Upper lobe of left lung (tissue), 6 donors: ENCODE measurements around the gene MIB1. TPM values are rescaled to one million over a fixed set of nuclear protein-coding genes. Genes with fewer than 3 reads are reported as not detected.
A peak's percentile ranks its signal among the peaks of the same experiment; 100 is the strongest.
"Not testable (repeated sequence)": the region's sequence is repeated elsewhere in the genome, so short reads cannot be mapped to it uniquely, and the experiment has no call there.

Source experiments
- ATAC-seq, 2 donors: fragments of 200-7000 bp; cut with Tn5 transposase; one replicate each; pipeline ENCODE4 v1.9.1; 2022; ENCODE audit warnings: mild to moderate bottlenecking in 2 of 2, moderate library complexity in 2 of 2; ENCODE audit not compliant: low FRiP score in 2 of 2
- DNase-seq, 2 donors: peaks; one replicate each; pipeline ENCODE4 v3.0.0-alpha.2; 2019 to 2020
- H3K27ac ChIP-seq, 4 donors: fragments of 200-600 bp; sonication (generic); one replicate each; pipeline ENCODE4 v1.5.1; 2016 to 2019
- H3K27me3 ChIP-seq, 4 donors: fragments of 200-600 bp; sonication (generic); one replicate each; pipeline ENCODE4 v1.5.1; 2017 to 2019
- H3K36me3 ChIP-seq, 4 donors: fragments of 200-600 bp; sonication (generic); one replicate each; pipeline ENCODE4 v1.5.1; 2016 to 2019
- H3K4me1 ChIP-seq, 4 donors: fragments of 200-600 bp; sonication (generic); one replicate each; pipeline ENCODE4 v1.5.1; 2018 to 2019
- H3K4me3 ChIP-seq, 4 donors: fragments of 200-600 bp; sonication (generic); one replicate each; pipeline ENCODE4 v1.5.1; 2017 to 2019; ENCODE audit warnings: mild to moderate bottlenecking in 2 of 4, moderate library complexity in 1 of 4
- H3K9me3 ChIP-seq, 4 donors: fragments of 200-600 bp; sonication (generic); one replicate each; pipeline ENCODE4 v1.5.1; 2018 to 2019
- EP300 ChIP-seq, 4 donors: sonication (generic); formaldehyde crosslinking; IDR thresholded peaks; one replicate each; pipeline ENCODE4 v1.5.1; 2017; ENCODE audit warnings: antibody characterized with exemption in 4 of 4, control low read depth in 2 of 4
- POLR2A ChIP-seq, 4 donors: fragments of 450-650 bp; IDR thresholded peaks; one replicate each; pipeline ENCODE4 v1.5.1; 2016 to 2017; ENCODE audit warnings: antibody characterized with exemption in 4 of 4, mild to moderate bottlenecking in 2 of 4
- POLR2AphosphoS5 ChIP-seq, 2 donors: sonication (generic); formaldehyde crosslinking; IDR thresholded peaks; one replicate each; pipeline ENCODE4 v1.5.1; 2017; ENCODE audit warnings: antibody characterized with exemption in 2 of 2
- WGBS, 2 donors: methylation state at CpG; one replicate each; pipeline ENCODE4 v1.1.5; 2017 to 2018; 5-methylcytosine and 5-hydroxymethylcytosine counted together
- total RNA-seq, 6 donors: library from RNA; depleted of rRNA in 4 of 6; stranded (reverse); fragments of >200 nt in 4 of 6; gene quantifications; one replicate each; pipeline versions ENCODE4 v1.1.0 to v1.2.1, GENCODE V29; 2016 to 2021
- TF ChIP-seq, protein P1 (sequence below), 6 experiments: fragments of 450-650 bp in 4 of 6; fragments of 200-600 bp in 2 of 6; sonication (generic) in 2 of 6; IDR thresholded peaks; one replicate each; pipeline ENCODE4 v1.5.1; 2016 to 2019; ENCODE audit warnings: antibody characterized with exemption in 6 of 6
- donor health status: DM: no; HTN: no; CAD: no; lungs with moderate emphysema.
- donor health status: DM: no; HTN: yes; CAD: no; lungs with severe emphysema.

Gene MIB1
- total RNA-seq, 6 donors from 2014 or later, result 12.9 to 35.2 (median 23.4) TPM

DNA sequence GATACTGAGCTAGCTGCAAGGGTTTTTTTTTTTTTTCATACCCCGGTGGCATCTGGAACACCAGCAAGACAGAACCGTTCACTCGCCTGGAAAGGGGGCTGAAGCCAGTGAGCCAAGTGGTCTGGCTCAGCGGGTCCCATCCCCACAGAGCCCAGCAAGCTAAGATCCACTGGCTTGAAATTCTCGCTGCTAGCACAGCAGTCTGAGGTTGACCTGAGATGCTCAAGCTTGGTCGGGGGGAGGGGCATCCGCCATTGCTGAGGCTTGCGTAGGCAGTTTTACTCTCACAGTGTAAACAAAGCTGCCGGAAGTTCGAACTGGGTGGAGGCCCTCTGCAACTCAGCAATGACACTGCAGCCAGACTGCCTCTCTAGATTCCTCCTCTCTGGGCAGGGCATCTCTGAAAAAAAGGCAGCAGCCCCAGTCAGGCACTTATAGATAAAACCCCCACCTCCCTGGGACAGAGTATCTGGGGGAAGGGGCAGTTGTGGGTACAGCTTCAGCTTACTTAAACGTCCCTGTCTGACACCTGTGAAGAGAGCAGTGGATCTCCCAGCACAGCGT is 5.1 kb upstream of the MIB1 start:
- TF ChIP-seq EP300 (IDR thresholded peaks at IDR 0.05) (peak in 1 of 4 donors; percentile 17), POLR2A (IDR thresholded peaks at IDR 0.05) (no peak), POLR2AphosphoS5 (IDR thresholded peaks at IDR 0.05) (peak in 1 of 2 donors; percentile 67)
- TF ChIP-seq, protein P1, sequence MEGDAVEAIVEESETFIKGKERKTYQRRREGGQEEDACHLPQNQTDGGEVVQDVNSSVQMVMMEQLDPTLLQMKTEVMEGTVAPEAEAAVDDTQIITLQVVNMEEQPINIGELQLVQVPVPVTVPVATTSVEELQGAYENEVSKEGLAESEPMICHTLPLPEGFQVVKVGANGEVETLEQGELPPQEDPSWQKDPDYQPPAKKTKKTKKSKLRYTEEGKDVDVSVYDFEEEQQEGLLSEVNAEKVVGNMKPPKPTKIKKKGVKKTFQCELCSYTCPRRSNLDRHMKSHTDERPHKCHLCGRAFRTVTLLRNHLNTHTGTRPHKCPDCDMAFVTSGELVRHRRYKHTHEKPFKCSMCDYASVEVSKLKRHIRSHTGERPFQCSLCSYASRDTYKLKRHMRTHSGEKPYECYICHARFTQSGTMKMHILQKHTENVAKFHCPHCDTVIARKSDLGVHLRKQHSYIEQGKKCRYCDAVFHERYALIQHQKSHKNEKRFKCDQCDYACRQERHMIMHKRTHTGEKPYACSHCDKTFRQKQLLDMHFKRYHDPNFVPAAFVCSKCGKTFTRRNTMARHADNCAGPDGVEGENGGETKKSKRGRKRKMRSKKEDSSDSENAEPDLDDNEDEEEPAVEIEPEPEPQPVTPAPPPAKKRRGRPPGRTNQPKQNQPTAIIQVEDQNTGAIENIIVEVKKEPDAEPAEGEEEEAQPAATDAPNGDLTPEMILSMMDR (IDR thresholded peaks at IDR 0.05), result no peak
- no peaks in the 10 kb centered on the region for H3K36me3 ChIP-seq
- H3K4me3 ChIP-seq, result peak overlapping the region in 1 of 4 donors; percentile 14
- WGBS, 2 donors, result 49 to 62% methylated on average over 5 to 12 of the region's 12 CpGs
- H3K9me3 ChIP-seq, result no peaks in the 10 kb centered on the region
- H3K27me3 ChIP-seq, result no peaks in the 10 kb centered on the region
- DNase-seq (peak in 1 of 2 donors; percentile 73), ATAC-seq (peak in 1 of 2 donors; percentile 32)
- peak overlapping the region in 3 of 4 donors; percentile 8 to 49 (median 43) for H3K27ac ChIP-seq
- peaks cover 3 to 20% (median 13%) of the 10 kb centered on the region in 4 donors for H3K4me1 ChIP-seq

DNA sequence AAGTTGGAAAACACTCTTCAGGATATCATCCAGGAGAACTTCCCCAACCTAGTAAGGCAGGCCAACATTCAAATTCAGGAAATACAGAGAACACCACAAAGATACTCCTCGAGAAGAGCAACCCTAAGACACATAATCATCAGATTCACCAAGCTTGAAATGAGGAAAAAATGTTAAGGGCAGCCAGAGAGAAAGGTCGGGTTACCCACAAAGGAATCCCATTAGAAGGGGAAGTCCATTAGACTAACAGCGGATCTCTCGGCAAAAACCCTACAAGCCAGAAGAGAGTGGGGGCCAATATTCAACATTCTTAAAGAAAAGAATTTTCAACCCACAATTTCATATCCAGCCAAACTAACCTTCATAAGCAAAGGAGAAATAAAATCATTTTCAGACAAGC is 3.7 kb upstream of the MIB1 start:
- H3K27ac ChIP-seq, ATAC-seq, H3K36me3 ChIP-seq, H3K4me3 ChIP-seq, H3K9me3 ChIP-seq, DNase-seq, H3K27me3 ChIP-seq: not testable (repeated sequence)
- 93 to 100% methylated on average over 4 of the region's 4 CpGs for WGBS, 2 donors
- H3K4me1 ChIP-seq, result peaks cover 3 to 24% (median 15%) of the 10 kb centered on the region in 4 donors

DNA sequence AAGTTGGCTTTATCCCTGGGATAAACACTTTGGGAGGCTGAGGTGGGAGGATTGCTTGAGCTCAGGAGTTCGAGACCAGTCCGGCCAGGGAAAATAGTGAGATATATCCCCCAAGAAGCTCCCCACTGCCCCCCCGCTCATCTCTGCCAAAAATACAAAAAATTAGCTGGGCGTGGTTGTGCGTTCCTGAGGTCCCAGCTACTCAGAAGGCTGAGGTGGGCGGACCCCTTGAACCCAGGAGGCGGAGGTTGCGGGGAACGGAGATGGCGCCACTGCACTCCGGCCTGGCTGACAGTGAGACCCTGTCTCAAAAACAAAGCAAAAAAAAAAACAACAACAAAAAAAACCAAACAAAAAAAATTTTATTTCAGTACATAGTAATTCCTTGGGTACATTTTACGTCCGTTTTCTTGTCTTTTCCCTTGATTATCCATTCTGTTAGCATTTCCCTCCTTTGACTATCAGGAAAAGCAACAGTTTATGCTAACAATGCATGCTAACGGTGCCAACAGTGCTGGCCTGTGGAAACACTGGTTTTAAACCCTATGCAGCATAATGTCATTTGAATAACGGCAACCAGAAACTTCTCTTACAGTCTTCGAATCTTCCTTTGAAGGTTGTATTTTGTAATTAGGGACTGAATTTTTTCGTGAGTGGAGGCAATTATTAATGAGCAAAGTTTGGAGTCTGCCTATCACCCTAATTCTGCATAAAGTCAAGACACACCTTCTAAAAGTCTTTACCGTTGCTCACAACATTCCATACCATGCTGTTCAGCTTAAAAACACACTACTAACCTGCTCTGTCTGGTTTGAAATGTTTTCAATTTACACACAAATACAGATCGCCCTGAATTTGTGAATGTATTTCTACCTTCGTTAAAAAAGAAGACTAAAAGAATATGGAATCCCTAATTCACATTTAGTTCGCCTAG is 721 bp upstream of the MIB1 start:
- ATAC-seq, result peak; percentile 0 to 39
- peak overlapping the region; percentile 95 to 99 (median 98) for H3K27ac ChIP-seq
- H3K4me1 ChIP-seq, result peaks cover 10 to 38% (median 23%) of the 10 kb centered on the region in 4 donors
- H3K27me3 ChIP-seq, result no peaks in the 10 kb centered on the region
- no peak for TF ChIP-seq POLR2A (IDR thresholded peaks at IDR 0.05)
- TF ChIP-seq, protein P1 (IDR thresholded peaks at IDR 0.05), result no peak
- no peaks in the 10 kb centered on the region for H3K36me3 ChIP-seq
- 44 to 48% methylated on average over 21 of the region's 21 CpGs for WGBS, 2 donors
- DNase-seq, result peak in 1 of 2 donors; percentile 44
- no peaks in the 10 kb centered on the region for H3K9me3 ChIP-seq
- peak overlapping the region in 3 of 4 donors; percentile 79 to 99 (median 84) for H3K4me3 ChIP-seq

DNA sequence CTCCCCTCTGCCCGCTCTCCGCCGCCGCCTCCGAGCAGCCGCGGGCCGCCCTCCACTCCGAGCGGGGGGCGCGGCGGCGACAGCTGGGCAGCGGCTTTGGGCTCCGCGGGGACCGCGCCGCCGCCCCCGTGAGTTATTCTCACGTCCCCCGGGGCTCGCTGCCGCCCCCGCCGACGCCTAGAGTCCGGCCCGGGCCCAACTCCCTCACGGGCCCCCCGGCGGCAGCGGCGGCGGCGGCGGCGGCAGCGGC is 645 bp downstream of the MIB1 start:
- no peak for DNase-seq
- Histone ChIP-seq H3K36me3 (no peaks in the 10 kb centered on the region), H3K27me3 (no peaks in the 10 kb centered on the region), H3K9me3 (no peaks in the 10 kb centered on the region), H3K27ac (peak overlapping the region; percentile 95 to 99 (median 98)), H3K4me1 (peaks cover 6 to 29% (median 19%) of the 10 kb centered on the region in 4 donors), H3K4me3 (peak overlapping the region; percentile 79 to 99 (median 86))
- WGBS, 2 donors, result 0% methylated on average over 3 of the region's 41 CpGs; no CpG with 5 or more reads in 1 of the 2 donors
- no peak for ATAC-seq
- TF ChIP-seq, protein P1 (IDR thresholded peaks at IDR 0.05), result no peak
- TF ChIP-seq EP300 (IDR thresholded peaks at IDR 0.05), result no peak
- no peak for TF ChIP-seq POLR2A (IDR thresholded peaks at IDR 0.05)
- TF ChIP-seq POLR2AphosphoS5 (IDR thresholded peaks at IDR 0.05), result no peak

DNA sequence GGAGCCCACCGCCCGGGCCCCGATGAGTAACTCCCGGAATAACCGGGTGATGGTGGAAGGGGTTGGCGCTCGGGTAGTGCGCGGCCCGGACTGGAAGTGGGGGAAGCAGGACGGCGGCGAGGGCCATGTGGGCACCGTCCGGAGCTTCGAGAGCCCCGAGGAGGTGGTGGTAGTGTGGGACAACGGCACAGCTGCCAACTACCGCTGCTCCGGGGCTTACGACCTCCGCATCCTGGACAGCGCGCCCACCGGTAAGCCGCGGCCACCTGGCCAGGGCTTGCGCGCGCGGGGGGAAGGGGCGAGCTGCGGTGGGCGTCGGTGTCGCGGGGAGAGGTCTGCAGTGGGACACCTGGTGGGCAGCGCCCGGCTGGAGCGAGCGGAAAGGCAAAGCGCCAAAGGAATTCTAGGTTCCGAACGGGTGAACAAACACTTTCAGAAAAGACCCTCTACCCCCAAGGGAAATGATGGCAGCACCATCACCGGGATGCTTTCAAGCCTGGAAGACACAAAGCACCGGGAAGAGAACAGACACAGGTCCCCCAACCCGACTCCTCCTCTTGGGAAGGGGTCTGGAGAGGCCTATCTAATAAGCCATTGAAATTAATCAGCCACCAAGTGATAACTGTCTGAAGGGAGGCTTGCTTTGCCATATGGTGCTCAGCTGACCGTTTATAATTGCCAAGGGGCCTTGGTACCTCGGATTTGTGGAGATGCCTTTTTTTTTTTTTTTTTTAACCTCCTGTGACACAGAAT is 1.1 kb downstream of the MIB1 start:
- Histone ChIP-seq H3K4me3 (peak overlapping the region; percentile 79 to 99 (median 86)), H3K4me1 (peaks cover 6 to 29% (median 20%) of the 10 kb centered on the region in 4 donors), H3K27ac (peak overlapping the region; percentile 95 to 99 (median 98)), H3K27me3 (no peaks in the 10 kb centered on the region), H3K9me3 (no peaks in the 10 kb centered on the region), H3K36me3 (no peaks in the 10 kb centered on the region)
- ATAC-seq, result peak in 1 of 2 donors; percentile 26
- DNase-seq, result peak in 1 of 2 donors; percentile 35
- no peak for TF ChIP-seq POLR2AphosphoS5 (IDR thresholded peaks at IDR 0.05)
- TF ChIP-seq, protein P1 (IDR thresholded peaks at IDR 0.05), result peak in 2 of 6 experiments; percentile 5 to 8
- WGBS, 2 donors, result 3 to 10% methylated on average over 11 to 27 of the region's 49 CpGs
